ENCODE measurements around the gene CHKB. TPM values are rescaled to one million over a fixed set of nuclear protein-coding genes. Genes with fewer than 3 reads are reported as not detected.

CHKB gene
- total RNA-seq, 1 experiment from 2014 or later, result 42.1 TPM

DNA sequence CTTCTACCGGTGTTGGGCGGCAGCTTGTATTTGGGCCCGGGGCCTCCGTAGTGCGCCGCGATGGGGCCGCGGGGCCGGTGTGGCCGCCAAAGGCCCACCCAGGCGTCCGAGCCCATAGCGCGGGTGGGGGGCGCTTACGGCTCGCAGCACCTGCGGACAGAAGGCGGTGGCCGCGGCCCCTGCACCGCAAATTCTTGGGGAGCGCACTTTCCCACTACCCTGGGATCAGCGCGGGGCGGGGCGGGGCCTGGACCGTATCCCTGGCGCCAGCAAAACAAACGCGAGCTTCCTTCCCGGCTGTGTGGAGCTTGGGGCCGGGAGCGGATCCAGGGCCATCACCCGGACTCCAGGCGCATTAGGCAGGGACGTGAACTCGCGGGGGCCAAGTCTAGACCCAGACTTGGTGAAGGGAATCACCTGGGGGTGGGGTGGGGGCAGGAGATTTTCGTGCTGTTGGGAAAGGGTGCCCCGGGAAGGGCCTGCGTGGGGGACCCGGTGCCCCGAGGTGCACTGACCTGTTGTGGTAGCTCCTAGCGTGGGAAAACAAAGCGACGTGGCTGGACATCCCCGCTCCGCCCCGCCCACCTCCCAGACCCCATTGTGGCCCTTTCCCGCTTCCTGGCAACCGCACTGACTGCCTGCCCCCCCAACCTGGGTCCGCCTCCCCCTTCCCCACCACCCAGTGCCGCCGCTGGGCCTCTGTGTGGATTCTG, 50.5 kb downstream of the CHKB start:
- peaks cover 58% of the 10 kb centered on the region for H3K27me3 ChIP-seq (ENCODE audit: control insufficient read depth, insufficient read depth, low read length)
- peak; percentile 92 for DNase-seq
- peak overlapping the region; percentile 50 for H3K4me3 ChIP-seq (ENCODE audit: insufficient read depth, low read depth, low read length)
- H3K36me3 ChIP-seq (replicated peaks; ENCODE audit: control insufficient read depth, insufficient read depth, low read length), result no peaks in the 10 kb centered on the region

DNA sequence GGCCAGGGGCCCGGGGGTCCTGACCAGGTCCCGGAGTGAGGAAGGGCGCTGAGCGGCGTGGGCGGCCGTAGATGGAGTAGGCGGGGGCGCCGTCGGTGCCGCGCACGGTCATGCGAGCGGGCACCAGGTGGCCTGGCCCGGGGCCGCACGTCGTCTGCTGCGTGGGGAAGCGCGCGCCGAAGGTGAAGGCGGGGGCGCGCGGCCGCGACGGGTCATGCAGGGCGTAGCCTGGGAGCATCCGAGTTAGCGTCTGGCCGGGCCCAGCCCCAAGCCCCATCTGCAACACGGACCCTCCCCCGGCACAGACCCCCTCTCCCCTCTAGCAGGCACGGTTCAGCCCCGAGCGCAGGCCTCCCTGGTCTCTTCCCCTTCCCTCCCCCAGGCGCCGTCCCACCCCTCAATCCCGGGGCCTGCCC, 51.1 kb downstream of the CHKB start:
- peak; percentile 88 for DNase-seq
- Histone ChIP-seq H3K4me3 (ENCODE audit: insufficient read depth, low read depth, low read length) (peak overlapping the region; percentile 50), H3K36me3 (replicated peaks; ENCODE audit: control insufficient read depth, insufficient read depth, low read length) (no peaks in the 10 kb centered on the region), H3K27me3 (ENCODE audit: control insufficient read depth, insufficient read depth, low read length) (peaks cover 62% of the 10 kb centered on the region)

GRCh38 chr22:50530877-50531545, 51.6 kb downstream of the CHKB start:
- Histone ChIP-seq H3K27me3 (ENCODE audit: control insufficient read depth, insufficient read depth, low read length) (peaks cover 64% of the 10 kb centered on the region), H3K36me3 (replicated peaks; ENCODE audit: control insufficient read depth, insufficient read depth, low read length) (no peaks in the 10 kb centered on the region), H3K4me3 (ENCODE audit: insufficient read depth, low read depth, low read length) (peak overlapping the region; percentile 50)
- peak; percentile 94 for DNase-seq

GRCh38 chr22:50530580-50530876, 52.1 kb downstream of the CHKB start:
- no peaks in the 10 kb centered on the region for H3K36me3 ChIP-seq (replicated peaks; ENCODE audit: control insufficient read depth, insufficient read depth, low read length)
- peak overlapping the region; percentile 50 for H3K4me3 ChIP-seq (ENCODE audit: insufficient read depth, low read depth, low read length)
- DNase-seq, result no peak
- H3K27me3 ChIP-seq (ENCODE audit: control insufficient read depth, insufficient read depth, low read length), result peaks cover 64% of the 10 kb centered on the region

DNA sequence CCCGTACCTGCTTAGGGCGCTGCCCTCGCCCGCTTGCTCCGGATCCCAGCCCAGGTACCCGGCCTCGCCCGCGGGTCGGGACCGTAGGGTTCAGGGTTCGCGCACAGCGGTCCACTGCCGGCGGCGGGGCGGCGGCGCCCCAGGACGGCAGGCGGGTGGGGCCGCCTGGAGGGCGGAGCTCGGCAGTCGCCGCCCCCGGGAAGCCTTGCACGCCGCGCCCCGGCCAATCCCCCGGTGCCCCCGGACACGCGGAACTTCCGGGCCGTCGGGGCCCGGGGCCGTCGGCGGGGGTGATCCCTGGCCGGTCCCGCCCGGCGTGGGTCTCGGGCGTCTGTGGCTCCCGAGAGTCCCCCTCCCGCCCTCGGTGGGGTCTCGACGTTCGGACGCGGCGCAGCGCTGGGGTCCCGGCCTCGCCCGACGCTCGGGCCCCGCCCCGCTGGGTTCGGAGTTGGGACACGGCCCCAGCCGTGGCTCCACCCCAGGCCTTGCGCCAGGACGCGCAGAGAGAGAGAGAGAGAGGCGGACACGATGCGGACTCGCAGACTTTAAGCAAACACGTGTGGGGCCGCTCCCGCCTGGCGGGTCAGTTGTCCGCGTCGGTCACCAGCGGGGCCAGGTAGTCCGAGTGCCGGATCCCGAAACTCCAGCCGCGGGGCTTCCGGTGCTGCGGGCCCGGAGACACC, 52.6 kb downstream of the CHKB start, which contains the start of gene TYMP:
TSS of gene TYMP (minus strand) at position 116 of the 683 bp plus-strand sequence. CDS start 303 bp downstream, outside the sequence.
- Histone ChIP-seq H3K4me3 (ENCODE audit: insufficient read depth, low read depth, low read length) (peak within 1 kb of the TSS; percentile 50), H3K36me3 (replicated peaks; ENCODE audit: control insufficient read depth, insufficient read depth, low read length) (no peaks in the 10 kb centered on the region), H3K27me3 (ENCODE audit: control insufficient read depth, insufficient read depth, low read length) (peaks cover 64% of the 10 kb centered on the region)
- DNase-seq, result peak; percentile 87

DNA sequence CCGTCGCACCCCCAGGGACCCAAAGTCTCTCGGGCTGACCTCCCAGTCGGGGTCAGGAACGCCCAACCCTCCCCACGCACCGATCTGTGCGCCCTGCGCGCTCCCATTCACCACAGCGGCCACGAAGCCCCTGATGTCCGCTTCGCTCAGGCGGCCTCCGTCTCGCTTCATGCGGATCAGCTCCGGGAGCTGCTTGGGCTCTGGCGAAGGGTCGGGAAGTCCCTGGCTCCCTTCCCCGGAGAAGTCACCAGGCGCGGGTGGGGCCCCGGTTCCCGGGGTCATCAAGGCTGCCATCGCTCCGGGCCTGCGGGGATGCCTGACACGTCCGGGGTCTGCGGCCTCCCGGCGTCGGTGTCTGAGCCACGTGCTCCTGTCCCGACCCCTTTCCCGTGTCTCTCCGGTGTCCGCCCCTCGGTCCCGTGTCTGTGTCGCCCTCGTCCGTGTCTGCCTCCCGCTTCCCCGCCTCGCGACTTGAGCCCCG, 53.2 kb downstream of the CHKB start:
- Histone ChIP-seq H3K36me3 (replicated peaks; ENCODE audit: control insufficient read depth, insufficient read depth, low read length) (no peaks in the 10 kb centered on the region), H3K27me3 (ENCODE audit: control insufficient read depth, insufficient read depth, low read length) (peaks cover 64% of the 10 kb centered on the region), H3K4me3 (ENCODE audit: insufficient read depth, low read depth, low read length) (peak overlapping the region; percentile 16)
- DNase-seq, result peak; percentile 83

Other genes starting within 250 kb of the CHKB start
- gene PPP6R2, start 239.5 kb downstream of the CHKB start, total RNA-seq (2014; rRNA removed; shearing (Covaris generic)), result 47.0 and 48.7 TPM in 2 replicates
- gene SBF1, start 107.8 kb downstream of the CHKB start, total RNA-seq (2014; rRNA removed; shearing (Covaris generic)), result 53.8 and 64.4 TPM in 2 replicates
- 3.0 and 3.2 TPM in 2 replicates for gene ADM2, start 101.3 kb downstream of the CHKB start, total RNA-seq (2014; rRNA removed; shearing (Covaris generic))
- gene MIOX, start 96.0 kb downstream of the CHKB start, total RNA-seq (2014; rRNA removed; shearing (Covaris generic)), result not detected in 2 replicates
- gene LMF2, start 75.1 kb downstream of the CHKB start, total RNA-seq (2014; rRNA removed; shearing (Covaris generic)), result 19.0 and 28.1 TPM in 2 replicates
- gene NCAPH2, start 74.6 kb downstream of the CHKB start, total RNA-seq (2014; rRNA removed; shearing (Covaris generic)), result 74.1 and 86.5 TPM in 2 replicates
- 1.2 TPM in 1 of 2 replicates, not detected in the other for gene SCO2, start 57.3 kb downstream of the CHKB start, total RNA-seq (2014; rRNA removed; shearing (Covaris generic))
- 0.55 and 1.1 TPM in 2 replicates for gene TYMP, start 52.8 kb downstream of the CHKB start, total RNA-seq (2014; rRNA removed; shearing (Covaris generic))
- not detected in 2 replicates for gene KLHDC7B, start 37.0 kb downstream of the CHKB start, total RNA-seq (2014; rRNA removed; shearing (Covaris generic))
- not detected in 2 replicates for gene SYCE3, start 19.9 kb downstream of the CHKB start, total RNA-seq (2014; rRNA removed; shearing (Covaris generic))
- gene CPT1B, start 4.4 kb downstream of the CHKB start, total RNA-seq (2014; rRNA removed; shearing (Covaris generic)), result 24.0 and 27.6 TPM in 2 replicates
- 1.7 and 3.4 TPM in 2 replicates for gene MAPK8IP2, start 17.9 kb upstream of the CHKB start, total RNA-seq (2014; rRNA removed; shearing (Covaris generic))
- gene ARSA, start 45.3 kb upstream of the CHKB start, total RNA-seq (2014; rRNA removed; shearing (Covaris generic)), result 9.5 and 11.3 TPM in 2 replicates
- 1.8 and 2.1 TPM in 2 replicates for gene SHANK3, start 90.0 kb upstream of the CHKB start, total RNA-seq (2014; rRNA removed; shearing (Covaris generic))
- 0.07 TPM in 1 of 2 replicates, not detected in the other for gene ACR, start 155.4 kb upstream of the CHKB start, total RNA-seq (2014; rRNA removed; shearing (Covaris generic))
- 8.6 and 17.1 TPM in 2 replicates for gene RABL2B, start 200.8 kb upstream of the CHKB start, total RNA-seq (2014; rRNA removed; shearing (Covaris generic))